ENCODE measurements around the gene C2. TPM values are rescaled to one million over a fixed set of nuclear protein-coding genes. Genes with fewer than 3 reads are reported as not detected.
A peak's percentile ranks its signal among the peaks of the same experiment; 100 is the strongest.

Gene C2
- total RNA-seq, 3 donors from 2014 or later = 10.2 to 54.2 (median 15.4) TPM

DNA sequence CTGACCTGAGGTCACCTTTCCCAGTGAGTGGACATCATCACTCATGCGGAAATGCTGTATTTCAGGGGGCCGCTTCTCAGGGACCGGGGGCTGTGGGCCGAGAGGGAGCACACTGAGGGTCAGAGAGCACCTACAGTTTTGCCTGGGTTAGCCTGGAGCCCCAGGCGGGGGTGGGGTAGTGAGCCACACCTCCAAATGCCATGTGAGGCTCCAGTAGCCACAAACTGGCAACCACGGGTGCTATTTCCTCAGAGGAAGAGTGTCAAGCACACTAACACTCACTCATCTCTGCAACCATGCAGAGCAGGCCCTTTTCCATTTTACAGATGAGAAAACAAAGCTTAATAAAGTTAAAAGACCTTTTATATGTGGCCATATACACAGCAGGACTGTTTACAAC, 34.7 kb upstream of the C2 start:
- Histone ChIP-seq H3K9me3 (no peaks in the 10 kb centered on the region), H3K27me3 (no peaks in the 10 kb centered on the region), H3K4me1 (no peaks in the 10 kb centered on the region), H3K4me3 (no peak overlapping the region), H3K36me3 (peaks cover 2% of the 10 kb centered on the region), H3K27ac (no peak overlapping the region)
- intact Hi-C loops (cut with DNase I; ENCODE audit: low total_unique reads) = no loop called here
- TF ChIP-seq POLR2AphosphoS5 (IDR thresholded peaks at IDR 0.05) (no peak), POLR2A (IDR thresholded peaks at IDR 0.05) (no peak), CTCF (IDR thresholded peaks at IDR 0.05) (no peak)
- DNase-seq (ENCODE audit: low spot score in 2 of 2) = no peak

DNA sequence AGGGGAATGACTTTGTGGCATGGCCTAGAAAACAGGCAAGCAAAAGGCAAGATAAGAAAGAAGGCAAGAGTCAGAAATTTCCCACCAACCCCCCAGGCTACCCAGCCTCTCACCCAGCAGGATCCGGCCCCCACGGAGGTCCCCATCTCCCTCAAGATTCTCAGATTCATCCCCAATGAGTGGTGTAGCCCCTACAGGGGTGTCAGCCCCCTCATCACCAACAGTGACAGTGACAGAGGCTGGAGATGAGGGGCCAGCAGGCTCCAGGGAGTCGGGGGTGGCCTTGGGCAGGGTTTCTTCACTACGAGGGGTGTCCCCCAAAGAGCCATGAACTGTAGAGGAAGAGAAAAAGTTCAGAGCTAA, 31.0 kb upstream of the C2 start:
- Histone ChIP-seq H3K4me3 (peak overlapping the region; percentile 88 to 99 (median 94)), H3K36me3 (no peaks in the 10 kb centered on the region)
- intact Hi-C loops (cut with DNase I; ENCODE audit: low total_unique reads) = loop anchor here (2.0 kb wide), 1 partner anchor 56 kb away; no protein-coding TSS in a partner anchor

GRCh38 chr6:31896856-31897611, 30.5 kb upstream of the C2 start:
- TF ChIP-seq POLR2A (IDR thresholded peaks at IDR 0.05) (no peak), POLR2AphosphoS5 (IDR thresholded peaks at IDR 0.05) (no peak), CTCF (IDR thresholded peaks at IDR 0.05) (no peak)

More for the DNA sequence above, 31.0 kb upstream of the C2 start:
- Histone ChIP-seq H3K27ac (peak overlapping the region; percentile 86 to 89), H3K27me3 (no peaks in the 10 kb centered on the region), H3K9me3 (no peaks in the 10 kb centered on the region), H3K4me1 (peaks cover 0 to 4% of the 10 kb centered on the region in 2 donors)
- no peak for DNase-seq (ENCODE audit: low spot score in 2 of 2)
- TF ChIP-seq POLR2AphosphoS5 (IDR thresholded peaks at IDR 0.05) (no peak), CTCF (IDR thresholded peaks at IDR 0.05) (no peak), POLR2A (IDR thresholded peaks at IDR 0.05) (no peak)

DNA sequence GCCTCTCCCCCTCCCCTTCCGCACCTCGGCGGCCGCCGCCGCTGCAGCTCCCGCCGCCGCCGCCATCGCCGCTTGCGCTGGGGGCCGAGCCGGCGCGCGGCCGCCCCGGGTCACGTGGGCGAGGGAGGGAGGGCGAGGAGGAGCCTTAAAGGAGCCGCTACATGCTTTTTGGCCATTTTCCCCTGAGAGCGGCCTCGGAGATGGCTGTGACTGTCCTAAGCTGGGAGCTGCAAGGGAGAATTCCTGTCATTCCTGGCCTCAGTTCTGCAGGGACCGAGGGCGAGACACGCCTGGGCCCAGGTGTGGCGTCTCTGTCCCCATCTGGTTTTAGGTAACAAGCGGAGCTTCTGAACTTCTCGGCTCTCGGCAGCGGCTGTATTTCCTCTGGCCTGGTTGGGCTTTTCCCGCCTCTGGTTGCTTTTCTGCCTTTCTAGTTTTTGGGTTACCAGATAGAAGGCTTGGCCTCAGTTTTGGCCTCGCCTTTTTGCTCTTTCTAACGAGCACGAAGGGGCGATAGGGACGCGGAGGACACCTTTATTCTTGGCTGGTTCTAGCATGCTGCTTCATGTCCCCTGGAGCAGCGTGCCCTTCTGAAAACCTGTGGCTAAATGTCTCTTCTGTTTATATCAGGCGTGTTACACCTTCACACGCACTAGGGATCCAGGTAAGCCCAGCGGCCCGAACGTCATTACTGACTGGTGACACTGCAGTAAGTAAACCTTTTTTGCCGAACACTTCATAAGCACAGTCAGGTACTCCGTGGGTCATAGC, 29.7 kb upstream of the C2 start, which contains the start of gene EHMT2:
Gene EHMT2 (minus strand): TSS at position 87 of the 771 bp plus-strand sequence. CDS start 21 bp downstream, at position 66.
- DNase-seq (ENCODE audit: low spot score in 2 of 2) = peak; percentile 79 to 80
- H3K4me3 ChIP-seq = peak within 1 kb of the TSS; percentile 88 to 99 (median 94)
- H3K27ac ChIP-seq = peak within 1 kb of the TSS; percentile 86 to 89
- no peaks in the 10 kb centered on the region for H3K27me3 ChIP-seq
- H3K9me3 ChIP-seq = no peaks in the 10 kb centered on the region
- H3K36me3 ChIP-seq = no peaks in the 10 kb centered on the region
- intact Hi-C loops (cut with DNase I; ENCODE audit: low total_unique reads) = loop anchor here (2.0 kb wide), 1 partner anchor 55 kb away; no protein-coding TSS in a partner anchor
- H3K4me1 ChIP-seq = peaks cover 0 to 4% of the 10 kb centered on the region in 2 donors
- TF ChIP-seq POLR2A (IDR thresholded peaks at IDR 0.05) (no peak), CTCF (IDR thresholded peaks at IDR 0.05) (peak in 2 of 3 donors; percentile 10 to 45), POLR2AphosphoS5 (IDR thresholded peaks at IDR 0.05) (peak; percentile 39 to 68 (median 61))

More at GRCh38 chr6:31896856-31897611, 30.5 kb upstream of the C2 start:
- DNase-seq (ENCODE audit: low spot score in 2 of 2) = no peak
- no peaks in the 10 kb centered on the region for H3K9me3 ChIP-seq
- H3K4me3 ChIP-seq = peak overlapping the region; percentile 88 to 99 (median 94)
- peaks cover 0 to 4% of the 10 kb centered on the region in 2 donors for H3K4me1 ChIP-seq
- no peaks in the 10 kb centered on the region for H3K36me3 ChIP-seq
- intact Hi-C loops (cut with DNase I; ENCODE audit: low total_unique reads) = loop anchor here (2.0 kb wide), 1 partner anchor 56 kb away; no protein-coding TSS in a partner anchor
- peak overlapping the region; percentile 86 to 89 for H3K27ac ChIP-seq
- H3K27me3 ChIP-seq = no peaks in the 10 kb centered on the region
